ENCODE measurements around the gene NCEH1. TPM values are rescaled to one million over a fixed set of nuclear protein-coding genes. Genes with fewer than 3 reads are reported as not detected.

The NCEH1 gene
- total and polyA plus RNA-seq, 10 donors, result 3.8 to 30.7 (median 16.9) TPM

DNA sequence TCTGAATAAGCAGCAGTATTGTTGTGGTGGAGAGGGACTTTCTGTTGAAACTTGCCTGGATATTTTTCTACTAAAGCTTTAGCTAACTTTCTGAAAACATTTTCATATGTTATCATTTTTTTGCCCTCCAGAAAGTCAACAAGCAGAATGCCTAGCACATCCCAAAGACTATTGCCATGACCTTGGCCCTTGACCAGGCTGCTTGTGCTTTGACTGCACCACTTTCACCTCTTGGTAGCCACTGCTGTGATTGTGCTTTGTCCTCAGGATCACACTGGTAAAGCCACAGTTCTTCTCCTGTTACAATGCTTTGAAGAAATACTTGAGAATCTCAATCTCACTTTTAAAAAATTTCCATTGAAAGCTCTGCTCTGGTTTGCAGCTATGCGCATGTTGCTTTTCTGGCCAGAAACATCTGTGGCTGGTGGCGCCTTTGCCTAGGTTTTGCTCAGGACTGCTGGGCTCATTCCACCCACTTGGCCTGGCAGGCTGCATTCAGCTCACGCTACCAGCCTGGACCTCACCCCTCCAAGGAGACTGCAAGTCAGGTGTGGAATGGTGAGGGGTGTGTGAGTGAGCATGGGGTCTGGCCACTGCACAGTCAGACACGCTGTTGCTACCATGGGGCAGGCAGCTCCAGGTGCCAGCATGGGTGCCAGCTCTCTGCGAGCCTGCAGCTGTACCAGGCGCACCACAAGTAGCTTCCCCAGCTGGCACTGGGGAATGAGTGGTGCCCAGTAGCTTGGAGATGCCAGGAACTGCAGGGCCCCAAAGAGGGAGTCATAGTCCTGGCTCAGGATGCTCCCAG is 97.8 kb downstream of the NCEH1 start:
- H3K27me3 ChIP-seq (replicated peaks in 1 of 7), result no peaks in the 10 kb centered on the region
- intact Hi-C loops (cut with DNase I; ENCODE audit: low total_unique reads), result no loop called here
- DNase-seq, result no peak
- H3K4me1 ChIP-seq, result peaks cover 4 to 16% (median 11%) of the 10 kb centered on the region in 6 donors
- WGBS, 5 donors, result 88 to 100% (median 97%) methylated on average over 1 to 6 of the region's 6 CpGs
- H3K27ac ChIP-seq, result no peak overlapping the region
- no peak overlapping the region for H3K4me3 ChIP-seq
- H3K9me3 ChIP-seq, result peaks cover 0 to 27% (median 16%) of the 10 kb centered on the region in 8 donors
- TF ChIP-seq CTCF (IDR thresholded peaks at IDR 0.05 in 8 of 11, conservative IDR thresholded peaks at IDR 0.05 in 3 of 11), result no peak
- TF ChIP-seq POLR2AphosphoS5 (IDR thresholded peaks at IDR 0.05), result no peak
- TF ChIP-seq POLR2A (IDR thresholded peaks at IDR 0.05), result no peak
- H3K36me3 ChIP-seq, result no peaks in the 10 kb centered on the region

- peaks cover 0 to 27% (median 16%) of the 10 kb centered on the region in 8 donors for H3K9me3 ChIP-seq
- no peak for TF ChIP-seq CTCF (IDR thresholded peaks at IDR 0.05 in 8 of 11, conservative IDR thresholded peaks at IDR 0.05 in 3 of 11)
- TF ChIP-seq POLR2A (IDR thresholded peaks at IDR 0.05), result no peak
- no peak for TF ChIP-seq POLR2AphosphoS5 (IDR thresholded peaks at IDR 0.05)
- intact Hi-C loops (cut with DNase I; ENCODE audit: low total_unique reads), result no loop called here
- no peaks in the 10 kb centered on the region for H3K27me3 ChIP-seq (replicated peaks in 1 of 7)
- DNase-seq, result no peak
- no peak overlapping the region for H3K27ac ChIP-seq
- 91 to 96% (median 96%) methylated on average over 6 of the region's 6 CpGs for WGBS, 5 donors
- H3K4me3 ChIP-seq, result no peak overlapping the region
- no peaks in the 10 kb centered on the region for H3K36me3 ChIP-seq
- peaks cover 0 to 8% (median 4%) of the 10 kb centered on the region in 6 donors for H3K4me1 ChIP-seq
These were observed 101.1 kb downstream of the NCEH1 start for GRCh38 chr3:172609750-172610149.

GRCh38 chr3:172608575-172608974 is 102.3 kb downstream of the NCEH1 start:
- peak overlapping the region in 4 of 8 donors; percentile 5 to 70 (median 54) for H3K27ac ChIP-seq
- no peaks in the 10 kb centered on the region for H3K27me3 ChIP-seq (replicated peaks in 1 of 7)
- 68 to 87% (median 77%) methylated on average over 2 of the region's 2 CpGs for WGBS, 5 donors
- no peaks in the 10 kb centered on the region for H3K36me3 ChIP-seq
- DNase-seq, result no peak
- intact Hi-C loops (cut with DNase I; ENCODE audit: low total_unique reads), result no loop called here
- H3K4me1 ChIP-seq, result peaks cover 0 to 8% (median 4%) of the 10 kb centered on the region in 6 donors
- H3K9me3 ChIP-seq, result peaks cover 0 to 15% (median 6%) of the 10 kb centered on the region in 8 donors
- TF ChIP-seq POLR2AphosphoS5 (IDR thresholded peaks at IDR 0.05), result no peak
- H3K4me3 ChIP-seq, result no peak overlapping the region

DNA sequence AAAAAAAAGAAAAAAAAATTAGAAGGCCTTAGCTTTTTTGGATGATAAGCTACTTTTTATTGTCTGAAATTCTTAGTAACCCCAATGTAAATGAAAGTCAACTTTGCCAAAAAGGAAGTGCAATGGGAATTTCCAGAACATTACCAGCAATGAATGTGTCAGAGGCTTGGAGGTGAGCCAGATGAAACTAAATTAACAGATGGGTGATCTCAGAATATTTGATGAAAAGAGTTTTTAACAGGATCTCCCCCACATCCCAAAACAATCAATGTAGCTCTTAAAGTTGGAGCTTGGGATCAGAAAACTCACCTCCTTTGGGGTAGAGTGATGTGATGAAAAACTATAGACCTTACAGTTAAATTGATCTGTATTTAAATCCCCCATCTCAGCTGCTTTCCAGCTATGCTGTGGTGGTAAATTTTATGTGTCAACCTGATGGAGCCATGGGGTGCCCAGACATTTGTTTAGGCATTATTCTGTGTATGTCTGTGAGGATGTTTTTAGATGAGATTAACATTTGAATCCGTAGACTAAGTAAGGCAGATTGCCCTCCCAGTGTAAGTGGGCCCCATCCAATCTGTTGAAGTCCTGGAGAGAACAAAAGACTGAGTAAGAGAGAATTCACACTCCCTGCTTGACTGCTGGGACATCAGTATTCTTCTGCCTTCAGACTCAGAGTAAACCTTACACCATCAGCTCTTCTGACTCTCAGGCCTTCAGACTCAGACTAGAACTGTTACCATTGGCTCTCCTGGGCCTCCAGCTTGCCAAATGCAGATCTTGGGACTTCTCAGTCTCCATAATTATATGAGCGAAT is 103.4 kb downstream of the NCEH1 start:
- no peak for DNase-seq
- WGBS, 5 donors, result 79 to 90% (median 85%) methylated on average over 2 of the region's 2 CpGs
- Histone ChIP-seq H3K9me3 (peaks cover 0 to 8% (median 0%) of the 10 kb centered on the region in 8 donors), H3K27me3 (replicated peaks in 1 of 7) (no peaks in the 10 kb centered on the region), H3K4me1 (peaks cover 0 to 8% (median 4%) of the 10 kb centered on the region in 6 donors), H3K36me3 (no peaks in the 10 kb centered on the region), H3K4me3 (no peak overlapping the region), H3K27ac (peak overlapping the region in 7 of 8 donors; percentile 11 to 70 (median 51))
- intact Hi-C loops (cut with DNase I; ENCODE audit: low total_unique reads), result no loop called here
- TF ChIP-seq POLR2A (IDR thresholded peaks at IDR 0.05), result no peak
- no peak for TF ChIP-seq CTCF (IDR thresholded peaks at IDR 0.05 in 8 of 11, conservative IDR thresholded peaks at IDR 0.05 in 3 of 11)
- TF ChIP-seq POLR2AphosphoS5 (IDR thresholded peaks at IDR 0.05), result no peak

All from spleen (tissue), 11 donors.